ENCODE measurements around the gene DEDD.
A peak's percentile ranks its signal among the peaks of the same experiment; 100 is the strongest.

The DEDD gene

DNA sequence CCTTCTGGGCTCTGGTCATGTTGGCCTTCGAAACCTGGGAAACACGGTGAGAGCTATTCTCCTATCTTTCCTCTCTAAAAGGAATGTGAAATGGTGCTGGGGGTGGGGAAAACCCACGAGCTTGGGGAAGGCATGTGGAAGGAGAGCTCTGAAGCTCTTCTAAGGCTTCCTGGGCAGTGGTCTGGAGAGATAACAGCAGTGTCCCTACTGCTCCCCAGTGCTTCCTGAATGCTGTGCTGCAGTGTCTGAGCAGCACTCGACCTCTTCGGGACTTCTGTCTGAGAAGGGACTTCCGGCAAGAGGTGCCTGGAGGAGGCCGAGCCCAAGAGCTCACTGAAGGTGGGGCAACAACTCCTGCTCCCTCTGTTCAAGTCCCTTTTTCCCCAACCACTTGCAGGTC is 29.6 kb upstream of the DEDD start:
- TF ChIP-seq CTCF (IDR thresholded peaks at IDR 0.05; ENCODE audit: insufficient read depth, low read length, poor library complexity, severe bottlenecking), result no peak

DNA sequence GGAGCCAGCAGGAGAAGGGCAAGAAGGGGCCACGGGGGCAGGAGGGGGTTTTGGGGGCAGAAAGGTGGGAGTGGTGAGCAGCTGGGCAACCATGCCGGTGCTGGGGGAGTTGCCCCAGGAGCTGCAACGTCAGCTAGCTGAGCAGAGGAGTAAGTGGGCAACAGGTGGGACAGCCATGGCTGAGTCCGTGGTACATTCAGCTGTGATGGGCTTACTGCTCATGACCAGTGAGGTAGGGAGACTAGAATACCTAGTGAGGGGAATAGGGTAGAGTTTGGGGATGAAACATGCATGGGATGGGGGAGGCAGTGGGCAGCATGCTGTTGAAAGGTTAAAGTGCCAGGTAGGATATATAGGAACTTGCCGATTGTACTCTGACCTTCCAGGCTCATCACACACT is 29.2 kb upstream of the DEDD start:
- no peak for DNase-seq (ENCODE audit: extremely low read depth, insufficient read length)
- H3K36me3 ChIP-seq (ENCODE audit: control insufficient read depth, insufficient read depth, low read length), result peaks cover 3% of the 10 kb centered on the region
- no peak for TF ChIP-seq CTCF (IDR thresholded peaks at IDR 0.05; ENCODE audit: insufficient read depth, low read length, poor library complexity, severe bottlenecking)
- no peak overlapping the region for H3K4me3 ChIP-seq (replicated peaks; ENCODE audit: low read depth, low read length)
- H3K27me3 ChIP-seq (replicated peaks; ENCODE audit: control insufficient read depth, insufficient read depth, low read length), result no peaks in the 10 kb centered on the region

More for the DNA sequence above, 29.6 kb upstream of the DEDD start:
- H3K36me3 ChIP-seq (ENCODE audit: control insufficient read depth, insufficient read depth, low read length), result peaks cover 3% of the 10 kb centered on the region
- no peaks in the 10 kb centered on the region for H3K27me3 ChIP-seq (replicated peaks; ENCODE audit: control insufficient read depth, insufficient read depth, low read length)
- H3K4me3 ChIP-seq (replicated peaks; ENCODE audit: low read depth, low read length), result no peak overlapping the region
- no peak for DNase-seq (ENCODE audit: extremely low read depth, insufficient read length)

DNA sequence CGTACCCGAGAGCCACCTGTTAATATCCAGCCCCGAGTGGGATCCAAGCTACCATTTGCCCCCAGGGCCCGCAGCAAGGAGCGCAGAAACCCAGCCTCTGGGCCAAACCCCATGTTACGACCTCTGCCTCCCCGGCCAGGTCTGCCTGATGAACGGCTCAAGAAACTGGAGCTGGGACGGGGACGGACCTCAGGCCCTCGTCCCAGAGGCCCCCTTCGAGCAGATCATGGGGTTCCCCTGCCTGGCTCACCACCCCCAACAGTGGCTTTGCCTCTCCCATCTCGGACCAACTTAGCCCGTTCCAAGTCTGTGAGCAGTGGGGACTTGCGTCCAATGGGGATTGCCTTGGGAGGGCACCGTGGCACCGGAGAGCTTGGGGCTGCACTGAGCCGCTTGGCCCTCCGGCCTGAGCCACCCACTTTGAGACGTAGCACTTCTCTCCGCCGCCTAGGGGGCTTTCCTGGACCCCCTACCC is 28.2 kb upstream of the DEDD start:
- H3K36me3 ChIP-seq (ENCODE audit: control insufficient read depth, insufficient read depth, low read length), result peaks cover 3% of the 10 kb centered on the region
- H3K4me3 ChIP-seq (replicated peaks; ENCODE audit: low read depth, low read length), result no peak overlapping the region
- DNase-seq (ENCODE audit: extremely low read depth, insufficient read length), result no peak
- H3K27me3 ChIP-seq (replicated peaks; ENCODE audit: control insufficient read depth, insufficient read depth, low read length), result no peaks in the 10 kb centered on the region
- TF ChIP-seq CTCF (IDR thresholded peaks at IDR 0.05; ENCODE audit: insufficient read depth, low read length, poor library complexity, severe bottlenecking), result no peak

- no peak for DNase-seq (ENCODE audit: extremely low read depth, insufficient read length)
- H3K36me3 ChIP-seq (ENCODE audit: control insufficient read depth, insufficient read depth, low read length), result peaks cover 3% of the 10 kb centered on the region; the same call in 1 of the 2 replicates
- TF ChIP-seq CTCF (IDR thresholded peaks at IDR 0.05; ENCODE audit: insufficient read depth, low read length, poor library complexity, severe bottlenecking), result no peak
- peak overlapping the region; percentile 77 for H3K4me3 ChIP-seq (replicated peaks; ENCODE audit: low read depth, low read length)
- H3K27me3 ChIP-seq (replicated peaks; ENCODE audit: control insufficient read depth, insufficient read depth, low read length), result no peaks in the 10 kb centered on the region
These were observed 27.4 kb upstream of the DEDD start for GRCh38 chr1:161159913-161160243.

DNA sequence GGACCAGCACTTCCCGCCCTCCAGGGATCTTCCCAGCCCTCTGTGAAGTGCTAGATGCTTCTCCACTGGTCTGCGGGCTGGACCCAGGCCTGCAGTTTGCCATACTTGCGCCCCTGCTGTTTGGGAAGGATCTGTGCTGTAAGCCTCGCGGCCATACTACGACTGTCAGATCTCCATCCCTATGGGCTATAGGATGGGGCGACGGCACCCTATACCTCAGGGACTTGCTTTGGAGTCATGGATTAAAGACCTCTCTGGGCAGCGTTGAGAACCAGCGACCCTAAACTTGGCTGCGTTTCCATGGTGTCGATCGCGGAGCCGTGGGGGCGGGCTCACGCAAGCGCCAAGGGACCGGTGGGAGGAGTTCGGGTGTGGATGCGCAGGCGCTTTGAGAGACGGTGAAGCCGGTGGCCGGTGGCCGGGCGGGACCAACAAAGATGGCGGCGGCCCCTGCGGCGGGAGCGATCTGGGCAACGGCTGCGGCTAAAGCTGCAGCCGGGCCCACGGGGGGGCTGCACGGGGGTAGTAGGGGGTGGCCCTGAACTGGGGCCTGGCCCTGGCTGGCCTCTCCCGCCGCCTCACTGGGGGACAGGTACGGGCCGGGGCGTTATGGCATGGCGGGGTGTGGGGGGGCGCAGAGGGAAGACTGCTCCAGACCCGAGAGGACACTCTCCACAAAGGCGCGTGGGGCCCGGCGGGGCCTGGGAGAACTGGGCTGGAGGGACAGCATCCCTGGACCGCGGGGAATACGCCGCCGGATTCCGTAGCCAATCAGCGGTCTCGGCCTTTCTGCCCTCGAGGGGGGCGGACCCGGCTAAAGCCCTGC is 26.8 kb upstream of the DEDD start, which contains the start of gene USP21:
Gene USP21 (plus strand): TSS at position 414 of the 826 bp plus-strand sequence. CDS start 1,141 bp downstream, outside the sequence.
- TF ChIP-seq CTCF (IDR thresholded peaks at IDR 0.05; ENCODE audit: insufficient read depth, low read length, poor library complexity, severe bottlenecking), result peak; percentile 24
- Histone ChIP-seq H3K4me3 (replicated peaks; ENCODE audit: low read depth, low read length) (peak within 1 kb of the TSS; percentile 77), H3K27me3 (replicated peaks; ENCODE audit: control insufficient read depth, insufficient read depth, low read length) (no peaks in the 10 kb centered on the region), H3K36me3 (ENCODE audit: control insufficient read depth, insufficient read depth, low read length) (peaks cover 3% of the 10 kb centered on the region; the same call in 1 of the 2 replicates)
- peak; percentile 89 for DNase-seq (ENCODE audit: extremely low read depth, insufficient read length)

All from GM06990 (cell line).